ENCODE results near the gene RAMACL. TPM values are rescaled to one million over a fixed set of nuclear protein-coding genes. Genes with fewer than 3 reads are reported as not detected.

Gene RAMACL
- total and polyA plus RNA-seq, 4 donors: 0.41 to 6.4 (median 2.4) TPM; not detected in 1

GRCh38 chr6:166559662-166560061, 26.8 kb downstream of the RAMACL start:
- H3K27me3 ChIP-seq (ENCODE audit: control insufficient read depth in 1 of 2, insufficient read depth in 2 of 2, low read length in 1 of 2): no peaks in the 10 kb centered on the region
- no peak overlapping the region for H3K4me3 ChIP-seq (ENCODE audit: low read length in 2 of 2)
- no peak for ATAC-seq (ENCODE audit: low FRiP score)
- peaks cover 2% of the 10 kb centered on the region for H3K9me3 ChIP-seq (ENCODE audit: control insufficient read depth, low read length)
- H3K4me1 ChIP-seq (ENCODE audit: control insufficient read depth in 1 of 2, insufficient read depth in 2 of 2, low read length in 2 of 2): peaks cover 0 to 4% of the 10 kb centered on the region in 2 donors
- 97 to 100% methylated on average over 1 of the region's 1 CpG for WGBS, 2 donors
- DNase-seq: no peak
- intact Hi-C loops (cut with DNase I): loop anchor here (5.0 kb wide), 2 partner anchors 38 to 58 kb away; no protein-coding TSS in a partner anchor
- H3K36me3 ChIP-seq (ENCODE audit: control insufficient read depth in 1 of 2, insufficient read depth in 2 of 2, low read length in 1 of 2): no peaks in the 10 kb centered on the region
- no peak overlapping the region for H3K27ac ChIP-seq (ENCODE audit: low read depth in 1 of 2, low read length in 2 of 2)

- Histone ChIP-seq H3K4me1 (ENCODE audit: control insufficient read depth in 1 of 2, insufficient read depth in 2 of 2, low read length in 2 of 2) (peaks cover 0 to 4% of the 10 kb centered on the region in 2 donors), H3K36me3 (ENCODE audit: control insufficient read depth in 1 of 2, insufficient read depth in 2 of 2, low read length in 1 of 2) (no peaks in the 10 kb centered on the region), H3K9me3 (ENCODE audit: control insufficient read depth, low read length) (peaks cover 2% of the 10 kb centered on the region), H3K27ac (ENCODE audit: low read depth in 1 of 2, low read length in 2 of 2) (no peak overlapping the region), H3K27me3 (ENCODE audit: control insufficient read depth in 1 of 2, insufficient read depth in 2 of 2, low read length in 1 of 2) (no peaks in the 10 kb centered on the region), H3K4me3 (ENCODE audit: low read length in 2 of 2) (no peak overlapping the region)
- no peak for DNase-seq
- 89 to 91% methylated on average over 5 of the region's 5 CpGs for WGBS, 2 donors
- ATAC-seq (ENCODE audit: low FRiP score): no peak
- intact Hi-C loops (cut with DNase I): loop anchor here (5.0 kb wide), 2 partner anchors 38 to 58 kb away; no protein-coding TSS in a partner anchor
Measured at GRCh38 chr6:166559211-166559610, 27.3 kb downstream of the RAMACL start.

DNA sequence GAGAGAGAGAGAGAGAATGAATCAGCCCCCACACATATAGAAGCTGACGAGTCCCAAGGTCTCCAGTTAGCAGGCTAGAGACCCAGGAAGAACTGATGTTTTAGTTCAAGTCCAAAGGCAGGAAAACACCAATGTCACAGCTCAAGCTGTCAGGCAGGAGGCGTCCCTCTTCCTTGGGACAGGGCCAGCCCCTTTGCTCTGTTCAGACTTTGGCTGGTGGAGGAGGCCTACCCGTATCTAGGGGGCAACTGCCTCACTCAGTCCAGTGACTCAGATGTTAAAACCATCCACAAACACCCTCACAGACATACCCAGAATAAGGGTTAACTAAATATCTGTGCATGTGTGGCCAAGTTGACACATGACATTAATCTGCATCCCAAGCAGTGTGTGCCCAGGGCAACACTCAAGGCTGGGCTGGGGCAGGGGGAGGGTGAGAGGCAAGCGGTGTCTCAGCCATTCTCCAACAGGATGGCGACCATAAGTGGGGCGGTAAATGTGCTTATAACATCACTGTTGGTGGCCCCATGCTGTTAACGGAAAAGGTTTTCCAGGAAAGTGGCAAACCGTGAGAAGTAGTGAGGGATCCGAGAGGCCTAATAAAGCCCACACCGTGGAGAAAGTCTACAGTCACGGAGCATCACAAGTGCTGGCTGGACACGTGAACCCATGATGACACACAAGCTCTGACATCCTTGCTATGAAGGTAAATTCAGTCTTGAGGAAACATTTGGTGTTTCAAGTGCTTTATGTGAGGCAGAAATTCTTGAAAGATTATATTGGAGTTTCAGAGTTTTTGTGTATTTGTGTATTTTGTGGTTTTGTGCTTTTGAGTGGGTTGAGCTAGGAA, 28.1 kb downstream of the RAMACL start:
- ATAC-seq (ENCODE audit: low FRiP score) (no peak), DNase-seq (no peak)
- 96% methylated on average over 12 of the region's 12 CpGs for WGBS, 2 donors
- Histone ChIP-seq H3K27me3 (ENCODE audit: control insufficient read depth in 1 of 2, insufficient read depth in 2 of 2, low read length in 1 of 2) (no peaks in the 10 kb centered on the region), H3K9me3 (ENCODE audit: control insufficient read depth, low read length) (peaks cover 2% of the 10 kb centered on the region), H3K36me3 (ENCODE audit: control insufficient read depth in 1 of 2, insufficient read depth in 2 of 2, low read length in 1 of 2) (no peaks in the 10 kb centered on the region), H3K4me3 (ENCODE audit: low read length in 2 of 2) (no peak overlapping the region), H3K27ac (ENCODE audit: low read depth in 1 of 2, low read length in 2 of 2) (no peak overlapping the region), H3K4me1 (ENCODE audit: control insufficient read depth in 1 of 2, insufficient read depth in 2 of 2, low read length in 2 of 2) (peaks cover 0 to 4% of the 10 kb centered on the region in 2 donors)
- intact Hi-C loops (cut with DNase I): loop anchor here (5.0 kb wide), 2 partner anchors 39 to 59 kb away; no protein-coding TSS in a partner anchor

- Histone ChIP-seq H3K4me3 (ENCODE audit: low read length in 2 of 2) (no peak overlapping the region), H3K9me3 (ENCODE audit: control insufficient read depth, low read length) (peaks cover 2% of the 10 kb centered on the region), H3K27ac (ENCODE audit: low read depth in 1 of 2, low read length in 2 of 2) (peak overlapping the region in 1 of 2 donors; percentile 9), H3K27me3 (ENCODE audit: control insufficient read depth in 1 of 2, insufficient read depth in 2 of 2, low read length in 1 of 2) (no peaks in the 10 kb centered on the region), H3K36me3 (ENCODE audit: control insufficient read depth in 1 of 2, insufficient read depth in 2 of 2, low read length in 1 of 2) (no peaks in the 10 kb centered on the region), H3K4me1 (ENCODE audit: control insufficient read depth in 1 of 2, insufficient read depth in 2 of 2, low read length in 2 of 2) (peaks cover 0 to 4% of the 10 kb centered on the region in 2 donors)
- DNase-seq (peak; percentile 94 to 96), ATAC-seq (ENCODE audit: low FRiP score) (peak; percentile 94)
- 8 to 10% methylated on average over 16 of the region's 16 CpGs for WGBS, 2 donors
- intact Hi-C loops (cut with DNase I): loop anchor here (2.0 to 5.0 kb wide), 4 partner anchors 40 to 70 kb away; partner anchors contain the start of gene RPS6KA2 (in 1 of the 2)
Measured at GRCh38 chr6:166556863-166557322, 29.6 kb downstream of the RAMACL start.

DNA sequence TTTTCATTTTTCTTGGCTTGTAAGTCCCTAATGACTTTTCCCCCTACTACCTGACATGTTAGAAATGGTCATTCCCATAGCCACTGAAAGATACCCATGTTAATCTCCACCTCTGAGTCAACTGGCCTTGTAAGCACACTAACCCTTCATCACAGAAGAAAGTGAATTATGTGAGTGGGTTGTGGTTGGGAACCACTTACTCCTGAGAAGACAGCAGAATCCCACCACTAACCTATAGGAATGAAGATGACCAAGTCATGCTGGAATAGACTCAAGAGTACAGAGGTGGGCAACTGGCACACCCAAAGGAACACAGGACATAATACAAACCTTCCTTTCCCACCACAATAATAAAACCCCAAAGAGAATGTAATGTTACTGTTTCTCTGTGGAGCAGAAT, 30.1 kb downstream of the RAMACL start:
- ATAC-seq (ENCODE audit: low FRiP score): no peak
- peaks cover 0 to 4% of the 10 kb centered on the region in 2 donors for H3K4me1 ChIP-seq (ENCODE audit: control insufficient read depth in 1 of 2, insufficient read depth in 2 of 2, low read length in 2 of 2)
- no peaks in the 10 kb centered on the region for H3K36me3 ChIP-seq (ENCODE audit: control insufficient read depth in 1 of 2, insufficient read depth in 2 of 2, low read length in 1 of 2)
- DNase-seq: no peak
- no peaks in the 10 kb centered on the region for H3K27me3 ChIP-seq (ENCODE audit: control insufficient read depth in 1 of 2, insufficient read depth in 2 of 2, low read length in 1 of 2)
- intact Hi-C loops (cut with DNase I): loop anchor here (2.0 to 5.0 kb wide), 4 partner anchors 41 to 70 kb away; partner anchors contain the start of gene RPS6KA2 (in 1 of the 2)
- H3K4me3 ChIP-seq (ENCODE audit: low read length in 2 of 2): no peak overlapping the region
- peak overlapping the region in 1 of 2 donors; percentile 41 for H3K27ac ChIP-seq (ENCODE audit: low read depth in 1 of 2, low read length in 2 of 2)
- peaks cover 2% of the 10 kb centered on the region for H3K9me3 ChIP-seq (ENCODE audit: control insufficient read depth, low read length)

DNA sequence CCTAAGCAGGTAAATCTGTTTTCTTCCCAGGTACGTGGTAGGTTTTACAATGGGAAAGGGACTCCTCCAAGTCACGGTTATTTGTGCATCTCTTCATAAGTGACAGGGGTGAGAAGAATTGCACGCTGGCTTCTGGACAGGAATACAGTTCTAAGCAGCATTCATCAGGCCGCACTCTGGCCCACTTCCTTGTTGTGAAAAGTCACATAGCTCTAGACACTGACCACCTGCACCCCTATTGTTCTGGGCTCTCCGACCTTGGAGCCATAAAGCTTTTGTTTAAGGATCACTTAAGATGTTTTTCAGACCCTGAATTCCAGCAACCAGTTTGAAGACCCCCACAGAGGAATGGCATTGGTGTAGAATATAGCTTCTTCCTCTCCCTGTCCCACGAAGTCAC, 31.4 kb downstream of the RAMACL start:
- no peaks in the 10 kb centered on the region for H3K36me3 ChIP-seq (ENCODE audit: control insufficient read depth in 1 of 2, insufficient read depth in 2 of 2, low read length in 1 of 2)
- WGBS, 2 donors: 95 to 96% methylated on average over 6 of the region's 6 CpGs
- DNase-seq (no peak), ATAC-seq (ENCODE audit: low FRiP score) (no peak)
- no peaks in the 10 kb centered on the region for H3K27me3 ChIP-seq (ENCODE audit: control insufficient read depth in 1 of 2, insufficient read depth in 2 of 2, low read length in 1 of 2)
- H3K4me1 ChIP-seq (ENCODE audit: control insufficient read depth in 1 of 2, insufficient read depth in 2 of 2, low read length in 2 of 2): peaks cover 0 to 4% of the 10 kb centered on the region in 2 donors
- intact Hi-C loops (cut with DNase I): loop anchor here (5.0 kb wide), 2 partner anchors 42 to 62 kb away; no protein-coding TSS in a partner anchor
- peaks cover 2% of the 10 kb centered on the region for H3K9me3 ChIP-seq (ENCODE audit: control insufficient read depth, low read length)
- no peak overlapping the region for H3K27ac ChIP-seq (ENCODE audit: low read depth in 1 of 2, low read length in 2 of 2)
- H3K4me3 ChIP-seq (ENCODE audit: low read length in 2 of 2): no peak overlapping the region

DNA sequence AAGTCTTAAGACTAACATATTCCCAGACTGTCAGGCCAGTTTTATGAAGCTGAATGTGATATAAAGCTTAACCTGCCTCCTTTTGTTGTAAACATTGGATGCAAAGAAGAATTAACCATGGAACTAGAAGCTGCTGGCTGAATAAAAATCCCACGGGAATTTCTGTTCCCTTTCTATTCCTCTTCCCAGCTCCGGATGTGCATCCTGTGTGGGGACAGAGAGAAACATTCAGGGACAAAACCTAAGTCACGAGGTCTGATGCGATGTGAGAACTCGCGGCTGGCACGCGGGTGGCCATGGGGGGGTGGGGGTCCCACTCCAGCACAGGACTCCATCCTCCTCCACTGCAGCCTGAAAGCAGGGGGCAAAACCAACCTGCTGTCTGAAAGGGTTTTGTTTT, 32.2 kb downstream of the RAMACL start:
- DNase-seq (peak in 1 of 2 donors; percentile 24), ATAC-seq (ENCODE audit: low FRiP score) (no peak)
- intact Hi-C loops (cut with DNase I): no loop called here
- 77 to 82% methylated on average over 8 of the region's 8 CpGs for WGBS, 2 donors
- no peaks in the 10 kb centered on the region for H3K27me3 ChIP-seq (ENCODE audit: control insufficient read depth in 1 of 2, insufficient read depth in 2 of 2, low read length in 1 of 2)
- H3K36me3 ChIP-seq (ENCODE audit: control insufficient read depth in 1 of 2, insufficient read depth in 2 of 2, low read length in 1 of 2): no peaks in the 10 kb centered on the region
- H3K27ac ChIP-seq (ENCODE audit: low read depth in 1 of 2, low read length in 2 of 2): no peak overlapping the region
- peaks cover 0 to 4% of the 10 kb centered on the region in 2 donors for H3K4me1 ChIP-seq (ENCODE audit: control insufficient read depth in 1 of 2, insufficient read depth in 2 of 2, low read length in 2 of 2)
- H3K9me3 ChIP-seq (ENCODE audit: control insufficient read depth, low read length): no peaks in the 10 kb centered on the region
- no peak overlapping the region for H3K4me3 ChIP-seq (ENCODE audit: low read length in 2 of 2)

DNA sequence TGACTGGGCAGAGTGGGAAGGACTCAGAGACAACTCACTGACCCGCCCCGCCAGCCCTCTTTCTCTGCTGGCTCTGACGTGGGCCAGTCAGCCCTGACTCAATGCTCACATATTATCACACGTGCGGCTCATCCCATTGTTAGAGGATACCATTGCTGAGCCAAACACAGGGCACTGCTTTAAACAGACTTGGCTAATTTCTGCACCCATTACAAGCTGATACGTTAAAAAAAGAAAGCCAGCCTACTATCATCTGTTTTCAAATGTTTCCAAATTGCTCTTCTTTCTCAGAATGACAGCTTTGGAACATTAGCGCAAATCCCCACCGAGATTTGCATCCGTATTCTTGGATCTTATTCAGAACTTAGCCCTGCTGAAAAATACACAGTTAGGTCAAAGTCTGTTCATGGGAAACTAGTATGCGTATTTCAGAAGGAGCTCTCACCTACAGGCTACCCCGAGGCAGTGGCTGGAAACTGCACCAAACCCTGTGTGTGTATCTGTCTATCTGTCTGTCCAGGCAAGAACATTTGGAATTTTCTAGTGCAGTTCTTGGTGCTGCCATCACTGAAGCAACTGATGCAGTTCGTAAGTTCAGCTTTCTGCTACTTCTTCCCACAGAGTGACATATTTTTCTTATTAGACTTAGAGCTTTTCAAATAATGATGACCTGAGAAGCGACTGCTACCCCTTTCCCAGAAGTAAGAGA, 32.8 kb downstream of the RAMACL start:
- ATAC-seq (ENCODE audit: low FRiP score): no peak
- Histone ChIP-seq H3K27me3 (ENCODE audit: control insufficient read depth in 1 of 2, insufficient read depth in 2 of 2, low read length in 1 of 2) (no peaks in the 10 kb centered on the region), H3K27ac (ENCODE audit: low read depth in 1 of 2, low read length in 2 of 2) (no peak overlapping the region), H3K4me3 (ENCODE audit: low read length in 2 of 2) (no peak overlapping the region), H3K36me3 (ENCODE audit: control insufficient read depth in 1 of 2, insufficient read depth in 2 of 2, low read length in 1 of 2) (no peaks in the 10 kb centered on the region), H3K4me1 (ENCODE audit: control insufficient read depth in 1 of 2, insufficient read depth in 2 of 2, low read length in 2 of 2) (peaks cover 0 to 4% of the 10 kb centered on the region in 2 donors), H3K9me3 (ENCODE audit: control insufficient read depth, low read length) (no peaks in the 10 kb centered on the region)
- peak in 1 of 2 donors; percentile 67 for DNase-seq
- 80 to 85% methylated on average over 13 of the region's 13 CpGs for WGBS, 2 donors
- intact Hi-C loops (cut with DNase I): no loop called here
